Measurements from ENCODE around the gene MARCHF3.

DNA sequence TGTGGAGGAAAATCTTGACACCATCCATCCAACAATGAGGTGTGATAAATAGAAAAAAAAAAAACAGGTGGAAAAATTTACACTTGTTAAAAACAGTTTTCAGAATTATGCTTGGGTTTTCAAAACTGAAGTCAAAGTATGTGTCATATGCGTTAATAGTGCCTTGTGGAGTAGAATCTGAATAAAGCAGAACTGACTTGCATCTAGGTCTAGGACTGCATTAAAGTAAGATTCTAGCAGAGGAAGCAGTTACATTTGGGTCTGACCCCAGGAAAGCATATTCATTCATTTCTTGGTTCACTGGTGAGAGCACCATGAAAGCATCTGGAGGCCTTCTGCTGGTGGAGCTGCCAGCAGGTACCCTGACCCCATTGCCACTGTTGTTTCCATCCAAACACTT, 89.0 kb downstream of the MARCHF3 start:
- no peak for TF ChIP-seq HNRNPUL1 (IDR thresholded peaks at IDR 0.05; ENCODE audit: low read depth, low read length)
- TF ChIP-seq YY1 (IDR thresholded peaks at IDR 0.05; ENCODE audit: insufficient read depth, insufficient replicate concordance, low read depth, low read length): no peak
- TF ChIP-seq, protein P1, sequence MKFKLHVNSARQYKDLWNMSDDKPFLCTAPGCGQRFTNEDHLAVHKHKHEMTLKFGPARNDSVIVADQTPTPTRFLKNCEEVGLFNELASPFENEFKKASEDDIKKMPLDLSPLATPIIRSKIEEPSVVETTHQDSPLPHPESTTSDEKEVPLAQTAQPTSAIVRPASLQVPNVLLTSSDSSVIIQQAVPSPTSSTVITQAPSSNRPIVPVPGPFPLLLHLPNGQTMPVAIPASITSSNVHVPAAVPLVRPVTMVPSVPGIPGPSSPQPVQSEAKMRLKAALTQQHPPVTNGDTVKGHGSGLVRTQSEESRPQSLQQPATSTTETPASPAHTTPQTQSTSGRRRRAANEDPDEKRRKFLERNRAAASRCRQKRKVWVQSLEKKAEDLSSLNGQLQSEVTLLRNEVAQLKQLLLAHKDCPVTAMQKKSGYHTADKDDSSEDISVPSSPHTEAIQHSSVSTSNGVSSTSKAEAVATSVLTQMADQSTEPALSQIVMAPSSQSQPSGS (CRISPR knock-in tag; IDR thresholded peaks at IDR 0.05): no peak
- no peak for TF ChIP-seq MBD4 (IDR thresholded peaks at IDR 0.05; ENCODE audit: borderline replicate concordance, low read length)
- TF ChIP-seq CTCF (CRISPR knock-in tag; IDR thresholded peaks at IDR 0.05): no peak
- no peak for TF ChIP-seq JUND (CRISPR knock-in tag; IDR thresholded peaks at IDR 0.05)
- TF ChIP-seq CREB1 (IDR thresholded peaks at IDR 0.05): no peak
- TF ChIP-seq CREB1 (CRISPR knock-in tag; IDR thresholded peaks at IDR 0.05): no peak
- TF ChIP-seq RFX1 (IDR thresholded peaks at IDR 0.05): no peak
- no peak for TF ChIP-seq REST (IDR thresholded peaks at IDR 0.05; ENCODE audit: borderline replicate concordance in 1 of 2, low read depth in 1 of 2, low read length in 2 of 2)
- TF ChIP-seq NBN (conservative IDR thresholded peaks at IDR 0.05): no peak
- TF ChIP-seq ZNF274 (CRISPR knock-in tag; IDR thresholded peaks at IDR 0.05): no peak
- no peak for TF ChIP-seq IRF2 (CRISPR knock-in tag; IDR thresholded peaks at IDR 0.05)
- no peak for TF ChIP-seq SRF (IDR thresholded peaks at IDR 0.05; ENCODE audit: low read depth, low read length)
- TF ChIP-seq, protein P2, sequence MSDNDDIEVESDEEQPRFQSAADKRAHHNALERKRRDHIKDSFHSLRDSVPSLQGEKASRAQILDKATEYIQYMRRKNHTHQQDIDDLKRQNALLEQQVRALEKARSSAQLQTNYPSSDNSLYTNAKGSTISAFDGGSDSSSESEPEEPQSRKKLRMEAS (IDR thresholded peaks at IDR 0.05): no peak
